Psoas muscle (tissue), 8 donors: ENCODE results near the gene BTNL8. TPM values are rescaled to one million over a fixed set of nuclear protein-coding genes. Genes with fewer than 3 reads are reported as not detected.

ENCODE experiments used
- ATAC-seq, 4 donors: fragments of 200-7000 bp; cut with Tn5 transposase; one replicate each; pipeline ENCODE4 v1.9.1; 2020; ENCODE audit warnings: moderate library complexity in 3 of 4, mild to moderate bottlenecking in 2 of 4
- DNase-seq, 2 donors: peaks; one replicate each; pipeline ENCODE4 v3.0.0-alpha.2; 2020
- H3K27ac ChIP-seq: fragments of 200-600 bp; one replicate; pipeline ENCODE4 v1.8.0; 2022
- H3K27me3 ChIP-seq, 3 donors: fragments of 200-600 bp in 1 of 3; one replicate each; pipeline versions ENCODE4 v1.6.1 to v1.8.0; 2013 to 2022; ENCODE audit warnings: low read length in 2 of 3, mild to moderate bottlenecking in 2 of 3, moderate library complexity in 1 of 3; ENCODE audit not compliant: insufficient read depth in 3 of 3
- H3K36me3 ChIP-seq, 2 donors: fragments of 200-600 bp in 1 of 2; one replicate each; pipeline versions ENCODE4 v1.6.1 to v1.8.0; 2013 to 2022; ENCODE audit warnings: low read depth in 1 of 2, mild to moderate bottlenecking in 1 of 2, moderate library complexity in 1 of 2; ENCODE audit not compliant: insufficient read depth in 1 of 2
- H3K4me1 ChIP-seq: fragments of 200-600 bp; one replicate; pipeline ENCODE4 v1.8.0; 2022
- H3K4me3 ChIP-seq: fragments of 200-600 bp; one replicate; pipeline ENCODE4 v1.8.0; 2022; ENCODE audit warnings: mild to moderate bottlenecking
- H3K9me3 ChIP-seq: fragments of 200-600 bp; one replicate; pipeline ENCODE4 v1.8.0; 2022
- CTCF ChIP-seq: fragments of 200-600 bp; IDR thresholded peaks from one replicate; pipeline ENCODE4 v1.8.0; 2022; ENCODE audit warnings: antibody characterized with exemption
- WGBS, 3 donors: extraction: QIAGEN DNeasy Blood & Tissue Kit; methylation state at CpG; one replicate each; pipeline versions ENCODE4 v1.1.6 to v1.1.7; 2013; 5-methylcytosine and 5-hydroxymethylcytosine counted together
- intact Hi-C, 2 donors: fragments of 100-400 bp; cut with DNase I; formaldehyde crosslinking; loops; one replicate each; pipeline versions ENCODE4 v1.11.0 to v1.14.2; 2022
- polyA plus RNA-seq, 3 donors: library from polyadenylated mRNA; stranded (reverse); fragments of 200-250 nt; gene quantifications; one replicate each; pipeline ENCODE4 v1.2.3, GENCODE V29; 2013
- total RNA-seq, 4 donors: library from RNA; stranded (reverse); fragmentation: NEBNext Ultra II Directional in 2 of 4; extraction: Animal tissue kit (Norgen Biotek cat#: 25700) in 2 of 4; gene quantifications; one replicate each; pipeline versions ENCODE4 v1.2.1 to v1.2.4, GENCODE V29; 2021 to 2023
- donor health status: healthy with polysubstance abuse.
- donor health status: DM: no; HTN: no; CAD: no; lungs with moderate emphysema.
- donor health status: Bipolar disorder and iron deficiency.
- donor health status: healthy.
- donor health status: DM: yes; HTN: yes; CAD: no.
- donor health status: DM: no; HTN: no; CAD: no.
- donor health status: DM: no; HTN: no; CAD: no.
- donor health status: DM: yes; HTN: yes; CAD: no.

The BTNL8 gene
- total and polyA plus RNA-seq, 7 donors: 0.09 to 0.46 (median 0.19) TPM; not detected in 2

DNA sequence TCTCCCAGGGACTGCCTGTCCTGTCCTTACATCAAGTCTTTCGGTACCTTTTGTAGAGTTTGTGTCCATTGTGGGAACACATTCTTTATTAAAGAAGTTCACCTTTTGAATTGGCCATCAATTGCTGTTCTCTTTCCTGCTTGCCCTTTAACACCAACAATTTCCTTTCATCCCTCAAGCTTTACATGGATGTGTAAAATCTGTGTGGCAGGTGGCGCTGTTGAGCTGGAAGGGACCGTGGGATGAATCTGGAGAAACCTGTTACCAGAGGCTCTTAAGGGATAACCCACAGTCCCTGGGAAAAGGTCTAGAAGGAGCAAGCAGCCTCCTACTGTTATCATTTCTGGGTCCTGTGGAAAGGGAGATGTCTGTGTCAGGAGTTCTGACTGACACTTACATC lies 30.0 kb upstream of the BTNL8 start:
- TF ChIP-seq CTCF: peak; percentile 67
- ATAC-seq (peak in 3 of 4 donors; percentile 55 to 85 (median 72)), DNase-seq (peak; percentile 75 to 84)
- intact Hi-C loops: loop anchor here (5.0 to 10.0 kb wide), 2 partner anchors 37 to 286 kb away; no protein-coding TSS in a partner anchor
- Histone ChIP-seq H3K27me3 (peaks cover 0 to 6% (median 0%) of the 10 kb centered on the region in 3 donors), H3K4me3 (no peak overlapping the region), H3K27ac (no peak overlapping the region), H3K4me1 (no peaks in the 10 kb centered on the region), H3K9me3 (no peaks in the 10 kb centered on the region), H3K36me3 (no peaks in the 10 kb centered on the region)
- WGBS, 3 donors: 3 to 4% (median 4%) methylated on average over 3 of the region's 3 CpGs

DNA sequence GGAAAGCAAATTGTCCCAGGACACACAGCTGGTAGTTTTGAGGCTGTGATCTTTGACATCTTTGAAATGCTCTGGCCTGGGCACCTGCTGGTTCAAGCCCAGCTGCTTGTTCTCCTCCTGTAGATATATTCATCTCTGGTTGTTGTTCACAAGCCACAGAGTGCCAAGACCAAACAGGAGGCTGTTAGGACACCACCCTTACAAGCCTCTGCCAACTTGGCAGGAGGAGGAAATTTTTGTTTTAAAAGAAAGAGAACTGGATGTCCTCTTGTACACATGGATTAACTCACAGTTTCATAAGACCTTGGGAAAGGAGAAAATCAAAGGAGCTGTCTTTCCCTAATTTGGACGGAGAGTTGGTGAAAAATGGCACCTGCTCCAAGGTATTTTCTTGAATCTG lies 29.4 kb upstream of the BTNL8 start:
- ATAC-seq: peak in 2 of 4 donors; percentile 27 to 58
- H3K27me3 ChIP-seq: peaks cover 0 to 6% (median 0%) of the 10 kb centered on the region in 3 donors
- no peak overlapping the region for H3K27ac ChIP-seq
- H3K4me3 ChIP-seq: no peak overlapping the region
- no peaks in the 10 kb centered on the region for H3K36me3 ChIP-seq
- no peaks in the 10 kb centered on the region for H3K4me1 ChIP-seq
- intact Hi-C loops: loop anchor here (5.0 to 10.0 kb wide), 2 partner anchors 37 to 285 kb away; no protein-coding TSS in a partner anchor
- 39 to 55% (median 42%) methylated on average over 1 of the region's 1 CpG for WGBS, 3 donors
- DNase-seq: no peak
- H3K9me3 ChIP-seq: no peaks in the 10 kb centered on the region
- no peak for TF ChIP-seq CTCF

DNA sequence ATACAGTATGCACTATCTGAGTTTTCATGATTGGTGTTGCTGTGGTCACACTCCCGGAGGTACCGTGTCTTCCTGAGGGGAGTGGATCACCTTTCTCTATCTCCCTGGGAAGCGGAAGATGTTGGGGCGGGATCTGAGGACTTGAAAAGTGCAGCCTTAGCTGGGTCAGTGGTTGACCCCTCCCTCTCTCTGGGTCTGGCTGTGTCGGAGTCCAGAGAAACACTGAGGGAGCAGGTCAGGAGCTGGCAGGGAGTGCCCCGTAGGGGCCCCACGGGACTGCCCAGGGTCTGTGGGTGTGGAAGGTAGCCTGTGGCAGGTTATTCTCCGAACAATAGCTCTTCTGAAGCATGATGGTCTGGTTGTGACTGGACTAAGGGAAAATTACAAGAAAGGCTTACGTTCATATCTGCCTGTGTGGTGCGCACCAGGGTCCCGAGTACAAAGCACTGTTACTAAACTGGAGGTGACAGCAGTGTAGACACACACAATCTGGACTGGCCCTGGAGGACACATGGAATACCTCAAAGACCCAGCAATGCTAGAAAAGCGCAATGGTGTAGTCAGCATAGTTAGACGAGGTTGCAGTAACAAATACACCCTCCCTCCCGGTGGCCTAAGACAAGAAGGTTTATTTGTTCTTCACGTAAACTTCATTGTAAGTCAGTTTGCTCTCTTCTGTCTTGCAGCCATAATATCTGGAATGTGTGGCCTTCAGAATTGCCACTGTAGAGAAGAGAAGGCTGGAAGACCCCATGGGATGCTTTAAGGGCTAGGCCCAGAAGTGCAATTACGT lies 28.5 kb upstream of the BTNL8 start:
- H3K4me3 ChIP-seq: no peak overlapping the region
- H3K27ac ChIP-seq: no peak overlapping the region
- WGBS, 3 donors: 70 to 77% (median 74%) methylated on average over 16 of the region's 16 CpGs
- ATAC-seq (no peak), DNase-seq (no peak)
- no peaks in the 10 kb centered on the region for H3K9me3 ChIP-seq
- no peak for TF ChIP-seq CTCF
- H3K36me3 ChIP-seq: no peaks in the 10 kb centered on the region
- H3K27me3 ChIP-seq: peaks cover 0 to 6% (median 0%) of the 10 kb centered on the region in 3 donors
- H3K4me1 ChIP-seq: no peaks in the 10 kb centered on the region
- intact Hi-C loops: loop anchor here (5.0 kb wide), 2 partner anchors 88 to 167 kb away; no protein-coding TSS in a partner anchor

- TF ChIP-seq CTCF: no peak
- Histone ChIP-seq H3K36me3 (no peaks in the 10 kb centered on the region), H3K27me3 (no peaks in the 10 kb centered on the region), H3K4me1 (no peaks in the 10 kb centered on the region), H3K27ac (no peak overlapping the region), H3K4me3 (no peak overlapping the region), H3K9me3 (no peaks in the 10 kb centered on the region)
- WGBS, 3 donors: 81 to 87% (median 83%) methylated on average over 9 of the region's 9 CpGs
- DNase-seq: no peak
- intact Hi-C loops: loop anchor here (5.0 kb wide), 2 partner anchors 90 to 165 kb away; no protein-coding TSS in a partner anchor
- no peak for ATAC-seq
These were observed 26.5 kb upstream of the BTNL8 start for GRCh38 chr5:180872419-180872818.
